PC-3 (cell line): ENCODE results near the gene TNRC18. TPM values are rescaled to one million over a fixed set of nuclear protein-coding genes. Genes with fewer than 3 reads are reported as not detected.

ENCODE experiments used
- ATAC-seq: fragments of 200-7000 bp; cut with Tn5 transposase; 2 replicates; pipeline ENCODE4 v1.9.1; 2020; ENCODE audit warnings: mild to moderate bottlenecking, moderate library complexity
- BruUV-seq: library from RNA; stranded (reverse); fragments of 400-500 nt; replicated peaks from 2 replicates; lab custom pipeline; 2021; lab: Mats Ljungman, UMichigan
- CTCF ChIA-PET: fragments of 300-600 bp; sonication (Branson Sonifier 250); formaldehyde crosslinking; loops from one replicate; lab custom pipeline; 2022; ENCODE audit warnings: antibody characterized with exemption; lab: Charles Lee
- POLR2A ChIA-PET: fragments of 300-600 bp; sonication (Branson Sonifier 250); formaldehyde crosslinking; loops from one replicate; lab custom pipeline; 2022; ENCODE audit warnings: antibody characterized with exemption; ENCODE audit not compliant: unreplicated experiment; lab: Charles Lee
- DNase-seq: peaks from one replicate; pipeline ENCODE4 v3.0.0-alpha.2; 2015
- H2AFZ ChIP-seq: fragments of 300-600 bp; sonication (generic); 2 replicates; pipeline ENCODE4 v1.6.0; 2016; ENCODE audit warnings: antibody characterized with exemption, low read length
- H3F3A ChIP-seq: fragments of 300-600 bp; sonication (generic); one replicate; pipeline ENCODE4 v1.6.0; 2017; ENCODE audit warnings: antibody characterized with exemption, low read length, control low read depth, mild to moderate bottlenecking; ENCODE audit not compliant: unreplicated experiment
- H3K27ac ChIP-seq: fragments of 300-600 bp; sonication (generic); 2 replicates; pipeline ENCODE4 v1.5.1; 2016; ENCODE audit warnings: mild to moderate bottlenecking, low read length
- H3K27me3 ChIP-seq: fragments of 300-600 bp; sonication (generic); 2 replicates; pipeline ENCODE4 v1.6.1; 2016; ENCODE audit warnings: low read length, mixed read lengths
- H3K36me3 ChIP-seq: fragments of 300-600 bp; sonication (generic); 2 replicates; pipeline ENCODE4 v1.6.1; 2016; ENCODE audit warnings: low read depth, mixed run types, low read length, mixed read lengths
- H3K4me1 ChIP-seq: fragments of 300-600 bp; sonication (generic); 2 replicates; pipeline ENCODE4 v1.5.1; 2016; ENCODE audit warnings: low read length; ENCODE audit not compliant: insufficient read depth
- H3K4me2 ChIP-seq: fragments of 300-600 bp; sonication (generic); 2 replicates; pipeline ENCODE4 v1.6.0; 2016; ENCODE audit warnings: low read length
- H3K4me3 ChIP-seq: fragments of 300-600 bp; sonication (generic); 2 replicates; pipeline ENCODE4 v1.5.1; 2016; ENCODE audit warnings: mild to moderate bottlenecking, low read length, mixed read lengths
- H3K79me2 ChIP-seq: fragments of 300-600 bp; sonication (generic); 2 replicates; pipeline ENCODE4 v1.6.1; 2017; ENCODE audit warnings: low read length, mixed read lengths
- H3K9ac ChIP-seq: fragments of 300-600 bp; sonication (generic); 2 replicates; pipeline ENCODE4 v1.6.0; 2016; ENCODE audit warnings: mild to moderate bottlenecking, low read length
- H3K9me2 ChIP-seq: fragments of 300-600 bp; sonication (generic); replicated peaks from 2 replicates; pipeline ENCODE4 v1.6.1; 2016; ENCODE audit warnings: mixed run types, low read length, mixed read lengths
- H3K9me3 ChIP-seq: fragments of 300-600 bp; sonication (generic); 2 replicates; pipeline ENCODE4 v1.6.1; 2016; ENCODE audit warnings: low read length, mixed read lengths
- H4K20me1 ChIP-seq: fragments of 300-600 bp; sonication (generic); 2 replicates; pipeline ENCODE4 v1.6.1; 2016; ENCODE audit warnings: low read length, mixed read lengths
- CTCF ChIP-seq: fragments of 300-600 bp; sonication (generic); conservative IDR thresholded peaks from 2 replicates; pipeline ENCODE4 v1.5.1; 2017; ENCODE audit warnings: antibody characterized with exemption, low read depth, mild to moderate bottlenecking, low read length
- EZH2 ChIP-seq: fragments of 300-600 bp; sonication (generic); IDR thresholded peaks from one replicate; pipeline ENCODE4 v1.6.1; 2017; ENCODE audit warnings: antibody characterized with exemption, mild to moderate bottlenecking, low read length; ENCODE audit not compliant: unreplicated experiment
- EZH2phosphoT487 ChIP-seq: fragments of 300-600 bp; sonication (generic); IDR thresholded peaks from 2 replicates; pipeline ENCODE4 v1.6.1; 2018; ENCODE audit warnings: mild to moderate bottlenecking, antibody characterized with exemption, low read length, borderline replicate concordance
- intact Hi-C: fragments of 100-400 bp; cut with micrococcal nuclease; formaldehyde crosslinking; loops from 2 replicates; pipeline ENCODE4 v1.9.0; 2023
- total RNA-seq: library from RNA; depleted of rRNA; stranded (reverse); fragments of >200 nt; gene quantifications from 2 replicates; pipeline ENCODE4 v1.2.3, GENCODE V29; 2014

TNRC18 gene
- total RNA-seq, 1 experiment from 2014 or later: 26.8 TPM

- H3K9me3 ChIP-seq: no peaks in the 10 kb centered on the region
- no peaks in the 10 kb centered on the region for H3K27me3 ChIP-seq
- H3K36me3 ChIP-seq: no peaks in the 10 kb centered on the region
- no peaks in the 10 kb centered on the region for H3K9me2 ChIP-seq
- H3K27ac ChIP-seq: no peak overlapping the region
- no peak for ATAC-seq
- intact Hi-C loops: no loop called here
- no peaks in the 10 kb centered on the region for H3K4me1 ChIP-seq
- H3K4me2 ChIP-seq: no peak overlapping the region
- POLR2A ChIA-PET: interaction anchor here (0.5 kb wide), 1 partner anchor 542 kb away, joined by 4 read pairs; no protein-coding TSS in a partner anchor
- no peaks in the 10 kb centered on the region for H3K79me2 ChIP-seq
- no peak for DNase-seq
- no peak overlapping the region for H3K4me3 ChIP-seq
- no peak overlapping the region for H3K9ac ChIP-seq
- no peaks in the 10 kb centered on the region for H4K20me1 ChIP-seq
- BruUV-seq: no TSS peak
- no peaks in the 10 kb centered on the region for H3F3A ChIP-seq
- CTCF ChIA-PET: interaction anchor here (0.7 kb wide), 1 partner anchor 139 kb away, joined by 4 read pairs; no protein-coding TSS in a partner anchor
- H2AFZ ChIP-seq: no peak overlapping the region
- TF ChIP-seq EZH2: no peak
- no peak for TF ChIP-seq CTCF
- TF ChIP-seq EZH2phosphoT487: no peak
These were observed 47.2 kb upstream of the TNRC18 start for GRCh38 chr7:5470816-5471215.

GRCh38 chr7:5470167-5470532 is 46.5 kb upstream of the TNRC18 start:
- Histone ChIP-seq H3K4me2 (no peak overlapping the region), H3K9me2 (no peaks in the 10 kb centered on the region), H4K20me1 (no peaks in the 10 kb centered on the region), H3K9me3 (no peaks in the 10 kb centered on the region), H3K9ac (no peak overlapping the region), H3K4me1 (no peaks in the 10 kb centered on the region), H3K27ac (no peak overlapping the region), H3K36me3 (no peaks in the 10 kb centered on the region), H2AFZ (no peak overlapping the region), H3K4me3 (no peak overlapping the region), H3K27me3 (no peaks in the 10 kb centered on the region), H3F3A (no peaks in the 10 kb centered on the region), H3K79me2 (no peaks in the 10 kb centered on the region)
- ChIA-PET CTCF (no interaction called here), POLR2A (no interaction called here)
- ATAC-seq (no peak), DNase-seq (no peak)
- intact Hi-C loops: no loop called here
- TF ChIP-seq EZH2: no peak
- TF ChIP-seq EZH2phosphoT487: no peak
- no peak for TF ChIP-seq CTCF
- BruUV-seq: no TSS peak

- H3K27ac ChIP-seq: no peak overlapping the region
- H3K9ac ChIP-seq: no peak overlapping the region
- ATAC-seq (no peak), DNase-seq (no peak)
- no peaks in the 10 kb centered on the region for H3K4me1 ChIP-seq
- no peaks in the 10 kb centered on the region for H3K27me3 ChIP-seq
- no peaks in the 10 kb centered on the region for H4K20me1 ChIP-seq
- H3K79me2 ChIP-seq: no peaks in the 10 kb centered on the region
- no peak for TF ChIP-seq CTCF
- no peak for TF ChIP-seq EZH2
- TF ChIP-seq EZH2phosphoT487: no peak
- H3F3A ChIP-seq: no peaks in the 10 kb centered on the region
- no peak overlapping the region for H3K4me2 ChIP-seq
- no TSS peak for BruUV-seq
- intact Hi-C loops: no loop called here
- no peaks in the 10 kb centered on the region for H3K9me3 ChIP-seq
- no peak overlapping the region for H2AFZ ChIP-seq
- POLR2A ChIA-PET: no interaction called here
- CTCF ChIA-PET: no interaction called here
- no peaks in the 10 kb centered on the region for H3K9me2 ChIP-seq
- H3K4me3 ChIP-seq: no peak overlapping the region
- no peaks in the 10 kb centered on the region for H3K36me3 ChIP-seq
These were observed 45.9 kb upstream of the TNRC18 start for GRCh38 chr7:5469375-5470166.
